GM21717 (cell line): ENCODE data around the gene CRELD2.

Source experiments
- ATAC-seq: cut with Tn5 transposase; IDR thresholded peaks from one replicate; pipeline ENCODE4 v1.9.1; 2021; ENCODE audit warnings: mild to moderate bottlenecking, moderate library complexity; ENCODE audit not compliant: unreplicated experiment

Gene CRELD2

DNA sequence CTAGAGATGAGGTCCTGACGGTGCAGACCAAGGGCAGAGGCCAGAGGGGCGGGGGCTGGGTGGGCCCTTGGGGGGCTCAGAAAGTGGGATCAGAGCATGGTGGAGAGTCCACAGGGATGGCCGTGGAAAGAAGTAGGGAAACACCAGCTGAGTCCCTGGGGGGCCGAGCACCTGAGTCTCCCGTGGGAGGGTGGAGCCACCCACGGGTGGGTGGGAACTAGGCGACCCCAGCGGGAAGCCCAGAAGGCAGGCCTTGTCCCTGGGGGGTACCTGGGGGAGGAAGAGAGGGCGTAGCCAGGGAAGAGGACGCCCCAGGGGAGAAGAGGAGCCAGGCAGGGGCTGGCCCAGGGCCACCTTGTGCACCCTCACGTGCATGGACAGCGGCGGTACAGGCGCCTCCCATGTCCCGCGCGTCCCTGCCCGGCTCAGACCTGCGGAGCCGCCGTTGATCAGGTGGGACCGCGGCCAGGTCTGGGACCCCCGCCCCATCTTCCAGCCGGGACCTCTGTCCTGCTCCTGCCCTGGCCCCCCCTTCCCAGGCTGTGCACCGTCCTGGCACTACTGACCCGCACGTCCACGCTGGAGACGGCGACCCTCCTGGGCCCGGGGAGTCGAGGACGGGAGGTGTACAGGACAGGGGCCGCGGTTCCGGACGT is 10.2 kb downstream of the CRELD2 start:
- no peak for ATAC-seq

DNA sequence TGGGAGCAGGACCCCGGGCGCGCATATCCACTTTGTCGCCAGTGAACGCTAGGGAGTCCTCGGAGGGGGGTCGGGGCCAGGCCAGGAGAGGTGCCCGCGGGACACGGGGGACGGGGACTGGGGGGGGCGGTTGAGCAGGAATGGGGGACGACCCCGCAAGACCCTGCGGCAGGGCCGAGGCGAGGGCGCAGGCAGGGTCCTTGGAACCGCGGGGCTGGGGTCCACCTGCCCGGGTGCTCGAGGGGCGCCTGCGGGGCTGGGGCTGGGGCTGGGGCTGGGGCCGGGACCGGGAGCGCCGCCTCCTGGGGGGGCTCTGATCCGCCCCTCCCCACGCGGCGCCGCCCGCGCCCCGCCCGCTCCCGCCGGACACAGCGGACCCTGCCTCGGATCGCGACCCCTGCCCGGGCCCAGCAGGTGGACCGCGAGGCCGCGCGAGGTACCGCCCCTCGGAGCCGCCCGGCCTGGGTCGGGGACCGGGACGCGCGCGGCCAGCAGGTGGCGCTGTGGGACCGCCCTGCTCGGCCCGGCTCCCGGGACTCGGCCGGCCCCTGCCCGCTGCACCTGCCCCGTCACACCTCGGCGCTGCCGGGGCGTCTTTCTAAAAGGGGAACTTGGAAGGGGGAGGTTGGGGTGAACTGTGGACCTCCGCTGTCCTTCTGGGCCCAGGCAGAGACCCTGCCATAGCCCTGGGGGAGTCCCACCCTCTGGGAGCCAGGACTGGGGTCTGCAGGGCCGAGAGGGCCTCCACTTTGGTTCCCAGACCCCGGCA is 11.0 kb downstream of the CRELD2 start:
- no peak for ATAC-seq

DNA sequence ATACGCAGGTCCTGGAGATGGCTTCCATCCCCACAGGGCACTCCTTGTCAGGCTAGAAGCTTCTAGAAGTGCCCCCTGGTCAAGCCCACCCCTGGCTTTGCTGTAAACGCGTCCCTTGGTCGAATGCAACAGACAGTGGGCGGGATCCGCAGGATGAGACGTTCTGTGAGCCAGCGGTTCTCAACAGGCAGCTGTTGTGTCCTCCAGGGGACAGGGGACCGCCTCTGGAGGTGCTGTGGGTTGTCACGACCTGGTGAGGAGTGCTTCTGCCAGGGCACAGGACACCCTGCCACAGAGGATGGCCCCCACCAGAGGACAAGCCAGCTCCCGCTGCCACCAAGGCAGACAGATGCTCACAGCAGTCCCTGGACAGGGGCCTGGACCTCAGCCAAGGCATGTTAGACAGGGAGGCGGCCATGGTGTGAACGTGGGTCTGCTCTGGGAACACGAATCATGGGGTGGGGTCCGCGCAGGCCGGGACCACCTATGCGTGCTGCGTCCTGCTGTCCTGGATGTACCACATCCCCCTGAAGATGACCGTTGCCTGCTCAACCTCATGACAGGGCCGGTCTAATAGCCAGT is 11.7 kb downstream of the CRELD2 start:
- ATAC-seq, result no peak

DNA sequence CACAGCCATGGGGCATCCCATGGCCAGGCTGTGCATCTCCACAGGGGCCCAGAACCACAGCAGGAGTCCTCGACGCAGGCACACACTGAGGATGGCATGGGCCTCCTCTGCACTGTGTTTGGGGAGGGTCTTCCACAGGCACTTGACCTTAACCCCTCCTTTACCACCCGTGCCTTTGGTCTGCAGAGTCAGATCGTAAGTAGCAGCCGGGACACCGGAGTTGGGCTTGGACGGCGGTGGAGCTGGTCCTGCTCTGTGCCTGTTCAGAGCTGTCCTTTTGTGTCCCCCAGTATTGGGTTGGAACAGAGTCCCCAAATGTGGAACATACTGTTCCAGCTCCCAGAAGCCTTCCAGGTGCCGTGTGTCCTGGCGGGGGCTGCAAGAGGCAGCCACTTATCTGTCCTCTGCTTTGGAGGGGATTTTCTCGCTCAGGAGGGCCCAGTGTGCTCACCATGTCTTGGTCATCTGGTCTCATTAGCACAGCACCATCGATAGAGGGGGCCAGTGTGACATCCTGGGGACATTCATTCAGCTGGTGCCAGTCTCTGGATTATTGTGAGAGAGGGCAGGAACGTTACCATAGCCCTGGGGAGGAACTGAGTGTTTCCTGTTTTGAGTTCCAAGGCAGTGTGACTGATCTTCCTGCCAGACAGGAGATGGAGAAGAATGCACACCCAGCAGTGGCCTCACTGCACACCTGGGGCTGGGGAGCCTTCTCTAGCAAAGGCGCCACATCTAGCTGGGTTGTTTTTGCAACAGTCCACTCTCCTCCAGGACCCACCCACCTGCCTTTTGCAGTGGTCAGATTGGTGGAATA is 12.4 kb downstream of the CRELD2 start:
- no peak for ATAC-seq

DNA sequence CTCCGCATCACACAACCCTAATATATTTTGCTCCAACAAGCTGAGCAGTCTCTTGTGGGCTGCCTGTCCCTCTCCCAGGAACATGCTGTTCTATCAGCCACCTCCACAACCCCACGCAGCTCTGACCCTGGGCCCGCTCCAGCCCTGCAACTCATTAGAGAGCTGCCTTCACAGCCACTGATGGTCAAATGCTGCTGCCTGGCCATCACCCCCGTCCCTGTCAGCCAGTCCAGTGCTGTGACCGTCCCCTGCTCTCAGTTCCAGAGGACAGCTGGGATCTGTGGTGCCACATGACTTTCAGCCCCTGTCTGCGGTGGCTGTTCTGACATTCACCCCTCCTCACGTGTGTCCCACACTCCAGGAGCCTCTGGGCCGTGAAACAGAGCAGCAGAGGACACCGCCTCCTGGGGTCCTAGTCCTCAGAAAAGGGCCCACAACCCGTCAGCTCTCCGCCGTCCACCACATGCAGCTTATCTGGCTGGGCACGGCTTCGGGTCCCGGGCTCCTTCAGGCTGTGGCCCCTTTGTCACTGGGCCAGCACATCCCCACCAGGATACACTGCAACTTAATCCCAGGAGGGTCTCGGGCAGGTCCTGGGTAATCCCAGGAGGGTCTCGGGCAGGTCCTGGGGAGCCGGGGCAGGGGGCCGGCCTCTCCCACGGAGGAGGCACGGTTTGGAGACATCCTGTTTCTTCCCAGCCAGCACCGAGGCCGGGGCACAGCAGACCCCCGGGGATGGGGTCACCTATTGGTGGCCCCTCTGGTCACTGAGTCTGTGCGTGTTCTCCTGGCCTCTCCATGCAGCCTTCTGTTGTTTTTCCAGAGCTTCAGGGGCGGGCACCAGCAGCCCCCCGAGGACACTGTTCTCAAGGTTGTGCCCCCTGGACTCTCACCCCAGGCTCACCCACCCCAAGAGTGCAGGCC is 15.1 kb downstream of the CRELD2 start:
- no peak for ATAC-seq

DNA sequence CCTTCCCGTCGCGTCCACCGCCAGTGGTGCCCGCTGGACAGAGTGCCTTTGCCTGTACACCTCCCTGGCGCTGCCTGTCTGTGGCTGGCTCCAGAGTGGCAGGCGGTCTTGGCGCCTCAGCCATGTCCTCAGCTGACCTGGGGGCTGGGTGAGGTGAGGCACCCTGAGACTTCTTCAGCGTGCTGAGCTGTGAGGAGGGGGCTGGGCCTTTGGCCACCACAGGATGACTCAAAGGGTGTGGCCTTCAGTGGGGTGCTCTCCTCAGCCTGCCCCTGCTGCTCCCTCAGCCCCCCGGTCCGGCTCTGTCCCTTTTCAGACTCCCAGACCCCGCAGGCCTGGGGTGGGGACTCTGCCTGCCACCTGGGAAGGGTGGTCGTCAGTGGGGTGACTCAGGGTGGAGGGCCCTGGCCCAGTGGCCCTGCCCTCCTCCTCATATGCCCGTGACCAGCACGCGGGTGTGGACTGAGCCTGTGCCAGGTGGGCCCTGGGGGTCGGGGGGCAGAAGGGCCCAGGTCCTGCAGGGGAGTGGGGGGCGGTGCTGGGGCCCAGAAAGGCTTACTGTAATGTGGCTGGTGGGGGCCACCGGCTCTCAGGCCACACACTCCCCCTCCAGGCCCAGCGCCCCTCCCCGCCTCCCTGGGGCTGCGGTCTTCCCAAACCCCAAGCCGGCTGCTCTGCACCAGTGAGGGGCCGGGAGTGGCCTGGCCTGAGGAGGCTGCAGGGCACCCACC is 15.9 kb downstream of the CRELD2 start:
- no peak for ATAC-seq

DNA sequence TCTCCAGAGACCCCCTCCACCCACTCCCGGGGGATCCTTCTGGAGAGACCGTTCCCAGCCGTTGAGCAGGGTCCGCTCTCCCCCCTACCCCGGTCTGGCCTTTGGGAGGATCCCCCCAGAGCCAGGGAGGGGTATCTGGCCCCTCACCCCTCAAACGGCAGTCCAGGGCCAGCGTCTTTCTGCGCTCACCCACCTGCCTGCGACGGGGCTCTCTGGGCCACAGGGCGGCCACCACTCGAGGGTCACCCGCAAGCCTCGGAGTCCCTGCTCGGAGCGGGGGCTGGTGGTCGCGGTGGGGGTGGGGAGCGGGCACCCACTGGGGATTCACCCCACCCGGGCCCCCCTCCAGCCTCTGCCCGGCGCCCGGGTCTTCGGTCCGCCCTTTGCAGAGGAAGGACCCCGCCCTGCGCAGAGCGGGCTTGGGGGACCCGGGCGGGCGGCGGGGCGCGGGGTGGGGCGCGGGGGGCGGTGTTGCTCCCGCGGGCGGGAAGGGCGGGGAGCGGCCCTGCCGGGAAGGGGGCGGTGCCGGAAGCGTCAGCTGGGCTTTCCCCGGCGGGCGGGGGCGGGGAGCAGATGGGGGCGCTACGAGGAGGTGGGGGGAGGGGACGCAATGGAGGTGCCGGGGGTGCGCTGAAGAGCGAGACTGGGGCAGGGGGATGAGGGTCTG is 16.6 kb downstream of the CRELD2 start:
- ATAC-seq, result no peak

DNA sequence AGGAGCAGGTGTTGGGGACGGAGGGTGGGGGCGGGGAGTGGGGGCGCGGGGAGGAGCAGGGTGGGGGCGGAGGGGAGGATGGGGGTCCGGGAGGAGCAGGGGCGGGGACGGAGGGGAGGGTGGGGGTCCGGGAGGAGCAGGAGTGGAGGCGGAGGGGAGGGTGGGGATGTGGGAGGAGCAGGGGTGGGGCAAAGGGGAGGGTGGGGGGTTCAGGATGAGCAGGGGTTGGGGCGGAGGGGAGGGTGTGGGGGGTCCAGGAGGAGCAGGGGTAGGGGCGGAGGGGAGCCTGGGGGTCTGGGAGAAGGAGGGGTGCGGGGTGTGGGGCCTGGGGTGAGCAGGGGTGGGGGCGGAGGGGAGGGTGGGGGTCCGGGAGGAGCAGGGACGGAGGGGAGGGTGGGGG is 17.1 kb downstream of the CRELD2 start:
- no peak for ATAC-seq

DNA sequence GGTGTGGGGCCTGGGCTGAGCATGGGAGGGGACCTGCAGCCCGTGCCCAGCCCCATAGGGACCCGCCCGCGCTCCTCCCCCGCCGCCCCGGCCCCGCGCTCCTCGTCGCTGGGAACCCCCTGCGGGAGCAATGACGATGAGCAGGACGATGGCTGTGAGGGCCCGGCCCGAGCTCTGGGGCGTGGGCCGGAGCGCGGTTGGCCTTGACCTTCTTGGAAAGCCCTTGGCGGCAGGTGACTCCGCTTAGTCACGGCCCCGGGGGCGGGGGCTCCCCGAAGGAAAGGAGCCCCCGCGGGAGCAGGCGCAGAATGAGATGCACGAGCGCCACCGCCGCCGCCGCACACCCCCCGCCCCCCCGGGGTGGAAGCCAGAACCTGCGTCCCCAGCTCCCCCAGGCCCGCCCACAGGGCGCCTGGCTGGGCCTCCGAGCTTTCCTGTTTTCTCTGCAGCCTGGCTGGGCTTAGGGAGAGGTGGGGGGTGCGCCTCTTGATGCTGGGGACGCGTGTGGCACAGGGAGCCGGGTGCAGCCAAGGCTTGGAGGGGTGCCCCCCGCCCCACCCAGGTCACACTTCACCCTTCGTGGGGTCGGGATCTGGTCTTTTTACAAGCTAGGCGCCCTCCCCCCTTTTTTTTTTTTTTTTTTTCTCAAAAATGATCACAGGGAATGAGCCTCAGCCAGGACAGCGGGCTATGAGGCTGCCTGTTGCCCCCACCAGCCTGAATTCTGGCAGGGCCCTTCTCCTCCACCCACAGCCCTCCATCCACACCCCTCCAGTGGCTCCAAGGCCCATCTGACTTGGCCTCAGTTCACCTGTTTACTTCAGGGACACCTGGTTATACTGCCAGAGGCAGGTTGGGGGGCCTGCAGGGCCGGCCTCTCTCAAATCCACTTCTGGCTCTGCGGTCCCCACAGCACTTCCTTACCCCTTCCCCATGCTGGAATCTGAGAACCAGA is 17.9 kb downstream of the CRELD2 start:
- ATAC-seq, result peak; percentile 45

DNA sequence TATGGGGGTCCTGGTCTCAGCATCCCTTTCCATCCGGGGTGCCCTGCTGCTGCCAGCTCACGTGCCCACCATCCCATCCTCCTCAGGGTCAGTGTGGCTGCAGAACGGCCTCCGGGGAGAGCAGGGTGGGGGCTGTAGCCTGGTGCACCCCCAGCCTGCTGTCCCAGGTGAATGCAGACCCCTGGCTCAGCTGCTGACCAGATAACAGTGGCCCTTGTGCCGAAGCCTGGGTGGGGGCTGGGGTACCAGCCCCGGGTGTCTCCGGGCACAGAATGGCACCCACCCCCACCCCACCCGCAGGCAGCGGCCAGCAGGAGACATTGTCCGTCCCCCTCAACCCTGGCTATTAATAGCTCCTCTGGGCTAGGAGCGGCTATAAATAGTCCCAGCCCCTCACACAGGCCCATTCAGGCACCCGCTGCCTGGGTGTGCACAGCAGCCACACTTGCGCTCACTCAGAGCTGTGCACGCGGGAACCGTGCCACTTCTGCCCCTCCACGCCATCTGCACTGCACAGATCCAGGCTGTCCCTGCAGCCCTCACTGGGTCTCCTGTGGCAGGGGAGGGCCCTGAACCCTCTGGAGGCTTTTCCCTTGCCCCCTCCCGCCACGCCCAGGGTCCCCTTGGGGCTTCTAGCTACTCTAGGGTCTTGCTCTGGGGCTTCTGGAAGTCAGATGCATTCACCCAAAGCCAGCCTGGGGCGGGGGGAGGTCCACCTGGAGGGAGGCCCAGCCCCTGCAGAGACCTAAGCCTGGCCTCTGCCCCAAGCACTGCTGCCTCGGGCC is 18.7 kb downstream of the CRELD2 start:
- ATAC-seq, result no peak

DNA sequence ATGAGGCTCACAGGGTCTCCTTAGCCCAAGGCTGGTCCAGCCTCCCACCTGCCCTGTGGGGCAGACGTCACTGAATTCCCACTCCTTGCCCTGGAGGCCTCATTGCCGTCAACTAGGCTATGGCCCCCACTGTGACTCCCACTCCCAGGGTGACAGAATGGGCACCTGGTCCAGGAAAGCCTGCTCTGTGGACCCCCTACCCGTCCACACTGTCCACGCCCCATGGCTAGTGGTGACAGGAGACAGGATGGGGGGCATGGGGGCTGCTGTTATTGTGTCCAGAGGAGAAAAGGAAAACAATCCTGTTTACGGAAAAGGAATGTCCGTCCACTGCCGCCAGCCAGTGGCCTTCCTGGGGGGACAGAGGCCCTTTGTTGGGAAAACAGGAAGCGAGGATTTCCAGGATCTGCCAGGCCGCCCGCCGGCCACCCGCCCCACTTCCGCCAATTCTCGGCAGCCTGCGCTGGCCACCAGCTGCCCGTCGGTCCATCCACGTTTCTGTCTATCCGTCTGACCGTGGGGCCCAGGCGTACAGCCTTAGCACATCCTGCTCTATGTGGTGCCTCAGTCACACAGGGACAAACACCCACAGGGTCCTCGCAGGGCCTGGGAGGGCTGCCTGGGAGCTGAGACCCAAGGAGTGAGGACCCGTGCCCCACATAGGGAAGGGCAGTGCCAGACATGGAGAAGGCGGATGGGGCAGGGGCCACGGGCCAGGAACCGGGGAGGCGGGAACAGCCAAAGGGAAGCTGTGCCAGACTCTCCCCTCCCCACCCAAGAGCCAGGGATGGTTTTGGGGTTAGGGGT is 19.5 kb downstream of the CRELD2 start:
- no peak for ATAC-seq

DNA sequence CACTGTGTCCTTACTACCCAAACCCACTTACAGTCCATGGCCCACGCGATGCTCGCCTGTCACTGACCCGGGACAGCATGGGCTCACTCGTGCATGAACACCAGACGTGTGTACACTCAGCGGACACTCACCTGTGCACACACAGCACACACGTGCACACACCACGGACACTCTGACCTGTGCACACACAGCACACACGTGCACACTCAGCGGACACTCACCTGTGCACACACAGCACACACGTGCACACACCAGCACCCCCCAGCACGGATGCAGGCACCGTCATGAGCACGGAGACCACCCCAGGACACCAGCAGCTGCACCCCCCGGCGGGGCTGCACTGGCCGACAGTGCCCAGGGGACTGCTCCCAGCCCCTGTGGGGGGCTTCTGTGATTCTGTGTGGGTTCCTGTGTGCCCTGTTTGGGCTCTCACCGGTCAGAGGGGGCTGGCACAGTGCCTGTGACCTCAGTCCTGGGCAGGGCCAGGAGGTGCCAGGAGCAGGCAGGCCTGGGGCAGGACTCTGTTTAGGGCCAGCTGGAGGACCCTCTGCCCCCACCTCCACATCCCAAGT is 20.2 kb downstream of the CRELD2 start:
- ATAC-seq, result no peak

DNA sequence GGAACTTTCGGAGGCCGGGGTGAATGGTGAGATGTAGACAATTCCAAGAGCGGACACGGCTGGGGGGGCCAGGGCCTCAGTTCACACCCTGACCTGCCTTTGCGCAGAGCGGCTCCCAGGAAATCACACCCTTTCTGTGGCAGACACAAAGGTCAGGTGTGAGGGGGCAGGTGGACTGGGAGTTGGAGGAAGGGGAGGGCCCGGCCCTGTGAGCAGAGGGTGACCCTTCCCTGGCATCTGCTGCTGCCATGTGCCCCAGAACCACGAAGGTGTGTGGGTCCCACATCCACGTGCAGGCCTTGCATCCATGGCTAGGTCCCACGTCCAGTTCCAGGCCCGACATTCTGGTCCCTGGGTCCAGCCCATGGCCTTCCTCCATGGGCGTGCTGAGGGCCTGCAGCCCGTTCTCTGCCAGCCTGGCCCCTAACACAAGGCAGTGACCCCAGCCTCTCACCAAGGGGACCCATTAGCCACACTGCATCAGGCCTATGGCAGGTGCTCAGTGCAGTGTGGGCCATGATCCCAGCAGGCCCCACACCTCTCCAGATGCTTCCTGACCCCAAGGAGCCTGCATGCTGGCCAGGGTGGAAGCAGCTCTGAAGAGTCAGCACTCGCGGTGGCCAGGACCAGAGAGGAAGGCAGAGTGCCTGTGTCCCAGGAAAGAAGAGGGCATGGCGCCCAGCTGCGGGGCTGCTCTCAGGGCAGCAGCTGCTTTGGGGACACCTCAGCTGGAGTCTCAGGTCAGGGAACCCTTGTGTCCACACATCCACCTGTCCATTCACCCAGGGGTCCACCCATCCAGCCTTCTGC is 23.3 kb downstream of the CRELD2 start:
- no peak for ATAC-seq

DNA sequence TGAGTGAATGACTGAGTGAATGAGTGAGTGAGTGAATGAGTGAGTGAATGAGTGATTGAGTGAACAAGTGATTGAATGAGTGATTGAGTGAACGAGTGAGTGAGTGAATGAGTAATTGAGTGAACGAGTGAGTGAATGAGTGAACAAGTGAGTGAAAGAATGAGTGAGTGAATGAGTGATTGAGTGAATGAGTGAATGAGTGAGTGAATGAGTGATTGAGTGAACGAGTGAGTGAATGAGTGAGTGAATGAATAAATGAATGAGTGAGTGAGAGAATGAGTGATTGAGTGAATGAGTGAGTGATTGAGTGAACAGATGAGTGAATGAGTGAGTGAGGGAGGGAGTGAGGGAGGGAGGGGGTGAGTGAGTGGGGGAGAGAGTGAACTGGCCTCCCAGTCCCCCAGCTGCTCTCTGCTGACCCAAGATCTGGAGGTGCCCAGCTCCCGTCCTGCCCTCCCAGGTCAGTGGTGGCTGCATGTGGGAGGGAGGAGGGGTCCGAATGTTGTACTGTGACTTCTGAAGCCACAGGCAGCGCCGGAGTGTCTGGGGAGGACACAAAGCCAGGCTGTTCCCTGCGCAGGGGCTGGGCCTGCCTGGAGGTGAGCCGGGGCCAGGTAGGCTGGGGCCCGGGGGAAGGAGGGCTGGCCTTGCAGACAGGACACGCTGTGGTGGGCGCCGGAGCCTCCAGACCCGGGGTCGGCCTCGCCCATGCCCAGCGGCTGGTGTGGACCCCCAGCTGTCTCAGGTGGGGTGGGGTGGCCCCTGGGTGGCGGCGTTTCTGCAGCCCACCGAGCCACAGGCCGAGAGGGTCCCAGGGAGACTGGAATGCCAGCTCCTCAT is 24.4 kb downstream of the CRELD2 start:
- no peak for ATAC-seq
